Mammary epithelial cell (primary cell): Measurements from ENCODE around the gene ADAMTS4.

Source experiments
- CTCF ChIP-seq, 2 donors: IDR thresholded peaks in 1 of 2; conservative IDR thresholded peaks in 1 of 2; 2 replicates each; pipeline ENCODE4 v1.5.1; 2011 to 2012; ENCODE audit warnings: inconsistent platforms in 2 of 2, low read length in 2 of 2, mild to moderate bottlenecking in 2 of 2, control low read depth in 1 of 2, low read depth in 1 of 2; ENCODE audit not compliant: insufficient read depth in 1 of 2; ENCODE audit errors: extremely low read depth in 1 of 2
- EZH2 ChIP-seq: IDR thresholded peaks from 2 replicates; pipeline ENCODE4 v1.6.1; 2012; ENCODE audit warnings: low read length, inconsistent platforms, borderline replicate concordance

- TF ChIP-seq CTCF (conservative IDR thresholded peaks at IDR 0.05 in 1 of 2, IDR thresholded peaks at IDR 0.05 in 1 of 2; ENCODE audit: extremely low read depth in 1 of 2, insufficient read depth in 1 of 2, low read depth in 1 of 2, low read length in 2 of 2) (no peak), EZH2 (no peak)
Observed at GRCh38 chr1:161198897-161199431, at the start of gene ADAMTS4.
